K562 (cell line): ENCODE results near the gene TSPAN13. TPM values are rescaled to one million over a fixed set of nuclear protein-coding genes. Genes with fewer than 3 reads are reported as not detected.

Experiments used
- CTBP1 ChIP-seq: fragments of 450-650 bp; IDR thresholded peaks from 2 replicates; pipeline ENCODE4 v1.6.1; 2016; ENCODE audit warnings: borderline replicate concordance
- FUS ChIP-seq: fragments of 200-400 bp; formaldehyde crosslinking; optimal IDR thresholded peaks from 2 replicates; pipeline ENCODE3; 2017; ENCODE audit warnings: low read depth, low read length
- GABPB2 ChIP-seq: fragments of 250-450 bp; sonication (Bioruptor Pico); conservative IDR thresholded peaks from 2 replicates; pipeline ENCODE4 v1.5.1; 2021; ENCODE audit warnings: mild to moderate bottlenecking
- HNRNPLL ChIP-seq: fragments of 200-400 bp; formaldehyde crosslinking; IDR thresholded peaks from 2 replicates; pipeline ENCODE4 v1.6.1; 2017; ENCODE audit warnings: low read length, low read depth, mild to moderate bottlenecking; ENCODE audit not compliant: poor library complexity, severe bottlenecking
- KLF13 ChIP-seq: fragments of 450-650 bp; IDR thresholded peaks from 2 replicates; pipeline ENCODE4 v1.6.1; 2016; ENCODE audit warnings: missing genetic modification characterization, low read depth, mild to moderate bottlenecking, missing compliant biosample characterization, moderate library complexity, borderline replicate concordance
- RBM25 ChIP-seq: fragments of 200-400 bp; formaldehyde crosslinking; IDR thresholded peaks from 2 replicates; pipeline ENCODE4 v1.6.1; 2018; ENCODE audit warnings: low read length, low read depth, moderate library complexity; ENCODE audit not compliant: severe bottlenecking
- TAF15 ChIP-seq: fragments of 200-400 bp; formaldehyde crosslinking; IDR thresholded peaks from 2 replicates; pipeline ENCODE4 v1.6.1; 2017; ENCODE audit warnings: mild to moderate bottlenecking, low read depth, low read length, moderate library complexity
- polyA plus RNA-seq, 8 experiments: library from polyadenylated mRNA; depleted of rRNA in 4 of 8; stranded (reverse) in 5 of 8; unstranded in 3 of 8; fragments of >200 nt; fragmentation: Nextera tagmentation in 2 of 8; fragmentation: Illumina TruSeq in 1 of 8; extraction: Ambion mirVana in 2 of 8; extraction: Trizol in 1 of 8; gene quantifications; 2 replicates each; pipeline versions ENCODE4 v1.2.1 to v1.2.3, GENCODE V29; 2011 to 2014; ENCODE audit warnings: inconsistent platforms in 1 of 8, missing spikeins in 1 of 8
- total RNA-seq, 7 experiments: library from RNA; depleted of rRNA in 6 of 7; stranded (reverse); fragments of >200 nt in 6 of 7; fragmentation: Illumina TruSeq in 2 of 7; extraction: Trizol in 2 of 7; gene quantifications; 2 replicates each; pipeline versions ENCODE4 v1.2.1 to v1.2.3, GENCODE V29; 2011 to 2021; ENCODE audit warnings: low replicate concordance in 1 of 7
- TF ChIP-seq, protein P1 (sequence below): fragments of 250-450 bp; sonication (Bioruptor Pico); IDR thresholded peaks from 2 replicates; pipeline ENCODE4 v1.5.0; 2021; ENCODE audit warnings: mild to moderate bottlenecking, moderate library complexity
- TF ChIP-seq, protein P2 (sequence below): sonication (generic); formaldehyde crosslinking; IDR thresholded peaks from 2 replicates; pipeline ENCODE4 v1.8.1; 2023; ENCODE audit warnings: mild to moderate bottlenecking, missing genetic modification reagents
- TF ChIP-seq, protein P3 (sequence below): fragments of 250-450 bp; sonication (Bioruptor Pico); IDR thresholded peaks from 2 replicates; pipeline ENCODE4 v1.5.0; 2021; ENCODE audit warnings: mild to moderate bottlenecking, borderline replicate concordance
- TF ChIP-seq, protein P4 (sequence below): fragments of 450-650 bp; formaldehyde crosslinking; IDR thresholded peaks from 2 replicates; pipeline ENCODE4 v1.4.0; 2020; ENCODE audit warnings: mild to moderate bottlenecking, moderate library complexity

Gene TSPAN13
- total and polyA plus RNA-seq, 9 of the 15 experiments (the other 6 are each of a cell fraction or from before 2014, with no cell fraction given): 7.8 to 46.3 (median 20.0) TPM

DNA sequence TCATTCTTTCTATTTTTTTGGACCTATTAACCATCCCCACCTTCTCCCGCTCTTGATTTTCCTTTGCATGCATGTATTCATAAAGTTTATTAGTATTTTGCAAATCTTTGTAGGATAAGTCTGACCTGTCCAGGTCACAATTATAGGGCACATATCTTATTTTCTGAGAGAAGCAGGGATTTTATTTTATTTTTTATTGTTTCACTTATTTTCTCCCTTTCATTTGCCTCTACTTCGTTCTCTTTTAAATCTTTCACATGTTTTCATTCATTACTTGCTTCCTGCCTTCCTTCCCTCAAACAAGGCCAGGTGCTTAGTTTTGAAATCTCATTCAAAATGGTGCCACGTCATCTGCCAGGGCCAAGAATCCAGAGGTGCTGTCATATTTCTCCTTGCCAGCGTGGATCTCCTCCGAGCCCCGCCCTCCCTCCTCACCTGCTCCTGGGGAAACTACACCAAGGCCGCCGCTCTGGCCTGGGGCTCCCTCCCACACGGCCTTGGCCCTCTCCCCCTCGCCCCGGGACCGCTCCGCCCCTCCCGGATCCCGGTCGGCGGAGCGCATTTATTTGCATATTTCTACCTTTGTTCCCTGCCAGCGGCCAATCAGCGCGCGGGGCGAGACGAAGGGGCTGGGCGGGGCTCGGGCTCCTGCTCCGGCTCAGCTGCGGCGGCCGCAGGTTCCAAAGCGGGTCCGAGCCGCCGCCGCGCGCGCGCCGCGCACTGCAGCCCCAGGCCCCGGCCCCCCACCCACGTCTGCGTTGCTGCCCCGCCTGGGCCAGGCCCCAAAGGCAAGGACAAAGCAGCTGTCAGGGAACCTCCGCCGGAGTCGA is at the start of gene TSPAN13 (continued):
- TF ChIP-seq HNRNPLL (no peak), GABPB2 (no peak), RBM25 (peak; percentile 75), CTBP1 (peak; percentile 78), FUS (no peak), TAF15 (no peak), KLF13 (peak; percentile 47; the same call in 1 of the 2 replicates)
- TF ChIP-seq, protein P1, sequence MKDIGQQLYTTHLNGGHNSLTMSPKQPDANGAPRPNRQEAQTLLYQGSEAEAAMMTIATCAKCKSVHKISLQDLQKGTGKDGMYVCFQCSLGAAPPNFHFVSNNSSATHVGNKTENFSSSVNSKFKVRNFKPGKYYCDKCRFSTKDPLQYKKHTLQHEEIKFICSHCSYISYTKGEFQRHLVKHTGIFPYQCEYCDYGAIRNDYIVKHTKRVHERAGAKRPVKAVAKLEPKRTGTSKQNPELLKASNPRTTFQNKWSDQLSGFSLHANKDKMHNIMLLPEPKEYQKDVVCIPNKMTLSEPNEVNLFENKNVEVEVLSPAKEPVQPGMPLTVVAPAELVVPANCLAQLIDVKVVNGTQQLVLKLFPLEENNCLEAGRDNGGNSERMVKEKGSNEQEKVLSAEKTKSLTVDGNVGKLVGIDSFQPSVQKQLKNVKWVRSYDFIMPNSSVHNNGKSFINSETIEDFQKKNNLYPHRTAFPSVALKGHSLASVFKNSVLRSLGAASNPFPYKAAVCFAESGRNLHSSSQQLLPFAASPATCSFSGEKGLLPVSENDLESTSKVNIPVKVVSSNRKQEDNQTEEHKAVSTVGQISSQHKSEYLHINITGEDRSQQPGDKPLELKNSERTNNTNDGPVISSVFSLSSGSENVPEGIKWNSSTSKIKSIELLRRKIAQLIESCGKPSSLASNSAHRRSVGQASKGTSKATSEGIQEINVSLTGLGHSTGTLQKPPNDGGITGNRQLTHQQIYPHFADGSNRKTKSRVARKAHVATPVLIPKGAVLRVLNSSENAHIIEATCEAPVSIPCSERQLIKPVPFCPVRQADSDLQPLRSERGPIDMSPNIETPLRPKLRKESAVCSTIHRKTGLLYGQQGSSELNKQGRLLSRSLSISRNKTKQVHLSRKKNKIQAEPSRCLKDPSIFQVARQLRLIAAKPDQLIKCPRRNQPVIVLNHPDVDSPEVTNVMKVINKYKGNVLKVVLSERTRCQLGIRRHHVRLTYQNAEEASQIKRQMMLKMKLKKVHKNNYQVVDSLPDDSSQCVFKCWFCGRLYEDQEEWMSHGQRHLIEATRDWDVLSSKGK (CRISPR knock-in tag): no peak
- TF ChIP-seq, protein P2, sequence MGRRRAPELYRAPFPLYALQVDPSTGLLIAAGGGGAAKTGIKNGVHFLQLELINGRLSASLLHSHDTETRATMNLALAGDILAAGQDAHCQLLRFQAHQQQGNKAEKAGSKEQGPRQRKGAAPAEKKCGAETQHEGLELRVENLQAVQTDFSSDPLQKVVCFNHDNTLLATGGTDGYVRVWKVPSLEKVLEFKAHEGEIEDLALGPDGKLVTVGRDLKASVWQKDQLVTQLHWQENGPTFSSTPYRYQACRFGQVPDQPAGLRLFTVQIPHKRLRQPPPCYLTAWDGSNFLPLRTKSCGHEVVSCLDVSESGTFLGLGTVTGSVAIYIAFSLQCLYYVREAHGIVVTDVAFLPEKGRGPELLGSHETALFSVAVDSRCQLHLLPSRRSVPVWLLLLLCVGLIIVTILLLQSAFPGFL (CRISPR knock-in tag): no peak
- TF ChIP-seq, protein P3, sequence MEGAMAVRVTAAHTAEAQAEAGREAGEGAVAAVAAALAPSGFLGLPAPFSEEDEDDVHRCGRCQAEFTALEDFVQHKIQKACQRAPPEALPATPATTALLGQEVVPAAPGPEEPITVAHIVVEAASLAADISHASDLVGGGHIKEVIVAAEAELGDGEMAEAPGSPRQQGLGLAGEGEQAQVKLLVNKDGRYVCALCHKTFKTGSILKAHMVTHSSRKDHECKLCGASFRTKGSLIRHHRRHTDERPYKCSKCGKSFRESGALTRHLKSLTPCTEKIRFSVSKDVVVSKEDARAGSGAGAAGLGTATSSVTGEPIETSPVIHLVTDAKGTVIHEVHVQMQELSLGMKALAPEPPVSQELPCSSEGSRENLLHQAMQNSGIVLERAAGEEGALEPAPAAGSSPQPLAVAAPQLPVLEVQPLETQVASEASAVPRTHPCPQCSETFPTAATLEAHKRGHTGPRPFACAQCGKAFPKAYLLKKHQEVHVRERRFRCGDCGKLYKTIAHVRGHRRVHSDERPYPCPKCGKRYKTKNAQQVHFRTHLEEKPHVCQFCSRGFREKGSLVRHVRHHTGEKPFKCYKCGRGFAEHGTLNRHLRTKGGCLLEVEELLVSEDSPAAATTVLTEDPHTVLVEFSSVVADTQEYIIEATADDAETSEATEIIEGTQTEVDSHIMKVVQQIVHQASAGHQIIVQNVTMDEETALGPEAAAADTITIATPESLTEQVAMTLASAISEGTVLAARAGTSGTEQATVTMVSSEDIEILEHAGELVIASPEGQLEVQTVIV (CRISPR knock-in tag): no peak
- TF ChIP-seq, protein P4, sequence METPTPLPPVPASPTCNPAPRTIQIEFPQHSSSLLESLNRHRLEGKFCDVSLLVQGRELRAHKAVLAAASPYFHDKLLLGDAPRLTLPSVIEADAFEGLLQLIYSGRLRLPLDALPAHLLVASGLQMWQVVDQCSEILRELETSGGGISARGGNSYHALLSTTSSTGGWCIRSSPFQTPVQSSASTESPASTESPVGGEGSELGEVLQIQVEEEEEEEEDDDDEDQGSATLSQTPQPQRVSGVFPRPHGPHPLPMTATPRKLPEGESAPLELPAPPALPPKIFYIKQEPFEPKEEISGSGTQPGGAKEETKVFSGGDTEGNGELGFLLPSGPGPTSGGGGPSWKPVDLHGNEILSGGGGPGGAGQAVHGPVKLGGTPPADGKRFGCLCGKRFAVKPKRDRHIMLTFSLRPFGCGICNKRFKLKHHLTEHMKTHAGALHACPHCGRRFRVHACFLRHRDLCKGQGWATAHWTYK (CRISPR knock-in tag): no peak
- TF ChIP-seq, all 486 proteins: peak for 64
